ENCODE measurements around the gene LDHD.

DNA sequence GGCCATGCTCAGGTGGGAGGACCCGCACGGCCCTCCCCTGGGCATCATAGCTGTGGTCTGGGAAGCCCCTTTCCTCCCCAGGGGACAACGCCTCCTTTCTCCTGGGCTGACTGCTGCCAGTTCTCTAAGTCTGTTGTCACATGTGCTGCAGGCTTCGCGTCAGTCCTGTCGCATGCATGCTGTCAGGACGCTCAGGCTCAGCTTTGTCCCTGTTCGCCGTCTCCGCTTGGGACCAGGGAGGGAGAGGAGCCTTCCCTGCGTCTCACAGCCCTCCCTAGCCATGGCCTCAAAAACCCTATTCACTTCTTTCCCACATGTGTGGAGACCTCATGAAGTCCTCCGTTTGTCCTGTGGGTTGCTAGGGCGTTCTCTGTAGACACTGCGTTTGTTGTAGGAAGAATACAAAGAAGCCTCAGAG lies 21.4 kb downstream of the LDHD start:
- TF ChIP-seq POLR2A (IDR thresholded peaks at IDR 0.05; ENCODE audit: control extremely low read depth in 1 of 2, low read depth in 2 of 2, low read length in 2 of 2) (no peak), ASH2L (IDR thresholded peaks at IDR 0.05; ENCODE audit: low read length) (no peak), TAF1 (IDR thresholded peaks at IDR 0.05; ENCODE audit: low read depth, low read length) (no peak), ZNF274 (IDR thresholded peaks at IDR 0.05; ENCODE audit: borderline replicate concordance, extremely low read depth, low read length) (no peak)

All from H1 (cell line).